ENCODE results near the gene C14orf93. TPM values are rescaled to one million over a fixed set of nuclear protein-coding genes. Genes with fewer than 3 reads are reported as not detected.

Gene C14orf93
- total RNA-seq, 1 experiment from 2014 or later = 8.2 TPM

GRCh38 chr14:22984959-22985658, 24.8 kb downstream of the C14orf93 start:
- H3K4me1 ChIP-seq (ENCODE audit: insufficient read depth, low read length) = no peaks in the 10 kb centered on the region; the same call in 1 of the 2 replicates
- H3T11ph ChIP-seq (ENCODE audit: low read length) = no peak overlapping the region
- no peak for TF ChIP-seq CTCF (conservative IDR thresholded peaks at IDR 0.05)
- no peak overlapping the region for H2BK20ac ChIP-seq (ENCODE audit: low read depth, low read length, poor library complexity, severe bottlenecking)
- Mint-ChIP-seq H3K4me1 (peaks cover 1 to 2% of the 10 kb centered on the region in 2 experiments), H3K27me3 (ENCODE audit: low read depth) (no peaks in the 10 kb centered on the region; the same call in 1 of the 2 replicates), H3K9me3 (peaks cover 0 to 12% of the 10 kb centered on the region in 2 experiments; a peak in 2 of 5 replicates), H3K4me3 (no peak overlapping the region), H3K36me3 (ENCODE audit: insufficient read depth in 1 of 3, low read depth in 3 of 3) (peaks cover 5 to 25% (median 10%) of the 10 kb centered on the region in 3 experiments; a peak in 6 of 7 replicates), H3K27ac (no peak overlapping the region; a peak in 1 of 7 replicates)
- H4K5ac ChIP-seq (ENCODE audit: insufficient read length, low read depth, low read length) = no peak overlapping the region
- H3K14ac ChIP-seq (ENCODE audit: insufficient read depth, low read length) = no peak overlapping the region
- H3K79me1 ChIP-seq (ENCODE audit: insufficient read depth, low read depth, low read length, poor library complexity, severe bottlenecking) = no peaks in the 10 kb centered on the region
- peaks cover 14% of the 10 kb centered on the region for H3K23me2 ChIP-seq (ENCODE audit: insufficient read length, low read depth, low read length, poor library complexity, severe bottlenecking)
- 0 out of 2 replicates have a peak, but pooled peaks cover 1% of the 10 kb centered on the region for H3K79me2 ChIP-seq (ENCODE audit: insufficient read depth, low read length)
- H2AK5ac ChIP-seq (ENCODE audit: insufficient read length, low read length) = no peak overlapping the region
- no peak overlapping the region for H3K56ac ChIP-seq (ENCODE audit: insufficient read length, low read depth, low read length)
- no peak overlapping the region for H3K4me2 ChIP-seq (ENCODE audit: insufficient read depth, insufficient read length, low read length)
- H2BK120ac ChIP-seq (ENCODE audit: low read depth, low read length, poor library complexity, severe bottlenecking) = no peak overlapping the region
- H3K23ac ChIP-seq (ENCODE audit: insufficient read length, low read depth, low read length) = no peak overlapping the region
- H2AFZ ChIP-seq (ENCODE audit: low read length) = no peak overlapping the region
- no peak overlapping the region for H3K27ac ChIP-seq (ENCODE audit: insufficient read length, low read depth, low read length)
- no peak overlapping the region for H3K18ac ChIP-seq (ENCODE audit: insufficient read length, low read depth, low read length)
- H2BK5ac ChIP-seq (ENCODE audit: insufficient read length, low read length) = no peak overlapping the region
- H4K20me1 ChIP-seq (ENCODE audit: control insufficient read depth, insufficient read depth, insufficient read length) = peaks cover 3% of the 10 kb centered on the region
- no CpG with 5 or more reads among the region's 6 CpGs for WGBS (ENCODE audit: extremely low coverage, insufficient read length, low lambda C conversion rate)
- H3K9me3 ChIP-seq (ENCODE audit: control insufficient read depth, low read depth, low read length) = no peaks in the 10 kb centered on the region
- no peaks in the 10 kb centered on the region for H3K27me3 ChIP-seq (ENCODE audit: insufficient read depth, low read length)
- no peak overlapping the region for H2BK15ac ChIP-seq (ENCODE audit: low read depth, low read length)
- no peak overlapping the region for H2BK12ac ChIP-seq (ENCODE audit: insufficient read length, low read depth, low read length)
- no peak for DNase-seq
- no peak overlapping the region for H3K9ac ChIP-seq (ENCODE audit: extremely low read depth, insufficient read length, low read length)
- no peak overlapping the region for H3K4ac ChIP-seq (ENCODE audit: low read depth, low read length)
- H4K8ac ChIP-seq (replicated peaks; ENCODE audit: insufficient read length, low read depth, low read length) = no peak overlapping the region
- H4K91ac ChIP-seq (ENCODE audit: insufficient read length, low read depth, low read length) = no peak overlapping the region

Measured in H9 (cell line).